Measurements from ENCODE around the gene LNP1.

DNA sequence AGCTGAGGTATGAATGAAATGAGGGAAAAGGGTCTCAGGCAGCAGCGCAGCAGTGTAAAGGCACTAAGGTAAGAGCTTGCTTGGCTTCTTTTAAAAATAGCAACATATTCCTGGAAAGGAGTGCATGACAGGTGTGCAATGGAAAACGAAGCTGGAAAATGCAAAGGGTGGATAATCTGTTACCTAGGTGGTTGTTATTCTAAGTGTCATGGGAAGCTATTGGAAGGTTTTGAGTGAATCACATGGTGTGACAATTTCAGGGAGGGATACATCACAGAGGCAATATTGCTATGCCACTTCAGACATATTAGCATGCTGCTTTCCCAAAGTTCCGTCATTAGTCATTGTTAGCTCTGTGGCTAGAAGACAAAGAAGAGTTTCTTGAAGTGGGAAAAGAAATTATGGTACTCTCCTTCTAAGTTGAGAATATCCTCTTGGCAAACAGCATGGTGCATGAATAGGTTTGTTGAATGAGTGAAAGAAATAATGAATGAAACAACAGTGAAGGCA lies 62.4 kb downstream of the LNP1 start:
- TF ChIP-seq, protein P1, sequence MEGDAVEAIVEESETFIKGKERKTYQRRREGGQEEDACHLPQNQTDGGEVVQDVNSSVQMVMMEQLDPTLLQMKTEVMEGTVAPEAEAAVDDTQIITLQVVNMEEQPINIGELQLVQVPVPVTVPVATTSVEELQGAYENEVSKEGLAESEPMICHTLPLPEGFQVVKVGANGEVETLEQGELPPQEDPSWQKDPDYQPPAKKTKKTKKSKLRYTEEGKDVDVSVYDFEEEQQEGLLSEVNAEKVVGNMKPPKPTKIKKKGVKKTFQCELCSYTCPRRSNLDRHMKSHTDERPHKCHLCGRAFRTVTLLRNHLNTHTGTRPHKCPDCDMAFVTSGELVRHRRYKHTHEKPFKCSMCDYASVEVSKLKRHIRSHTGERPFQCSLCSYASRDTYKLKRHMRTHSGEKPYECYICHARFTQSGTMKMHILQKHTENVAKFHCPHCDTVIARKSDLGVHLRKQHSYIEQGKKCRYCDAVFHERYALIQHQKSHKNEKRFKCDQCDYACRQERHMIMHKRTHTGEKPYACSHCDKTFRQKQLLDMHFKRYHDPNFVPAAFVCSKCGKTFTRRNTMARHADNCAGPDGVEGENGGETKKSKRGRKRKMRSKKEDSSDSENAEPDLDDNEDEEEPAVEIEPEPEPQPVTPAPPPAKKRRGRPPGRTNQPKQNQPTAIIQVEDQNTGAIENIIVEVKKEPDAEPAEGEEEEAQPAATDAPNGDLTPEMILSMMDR (IDR thresholded peaks at IDR 0.05 in 8 of 11, conservative IDR thresholded peaks at IDR 0.05 in 3 of 11), result no peak
- no peak for TF ChIP-seq POLR2AphosphoS5 (IDR thresholded peaks at IDR 0.05)

Data from spleen (tissue), 7 donors.